GM19328 (cell line): ENCODE measurements around the gene SOS1.
"Not testable (repeated sequence)": the region's sequence is repeated elsewhere in the genome, so short reads cannot be mapped to it uniquely, and the experiment has no call there.

Source experiments
- ATAC-seq: cut with Tn5 transposase; IDR thresholded peaks from one replicate; pipeline ENCODE4 v1.9.1; 2021; ENCODE audit warnings: mild to moderate bottlenecking, moderate library complexity; ENCODE audit not compliant: unreplicated experiment

The SOS1 gene

GRCh38 chr2:38936516-38936915 lies 184.3 kb downstream of the SOS1 start:
- not testable (repeated sequence) for ATAC-seq

GRCh38 chr2:38935568-38936172 lies 185.2 kb downstream of the SOS1 start:
- no peak for ATAC-seq

- no peak for ATAC-seq
These were observed 186.1 kb downstream of the SOS1 start for GRCh38 chr2:38934742-38935141.

GRCh38 chr2:38933653-38934052 lies 187.2 kb downstream of the SOS1 start:
- ATAC-seq: no peak

GRCh38 chr2:38932586-38932985 lies 188.3 kb downstream of the SOS1 start:
- no peak for ATAC-seq
